ENCODE data around the gene STUM.

Gene STUM

GRCh38 chr1:226646026-226646869, 97.7 kb downstream of the STUM start:
- H3K4me3 ChIP-seq (ENCODE audit: insufficient read depth, low read length, poor library complexity, severe bottlenecking): no peak overlapping the region
- H3K27me3 ChIP-seq (ENCODE audit: low read length): no peaks in the 10 kb centered on the region
- no peaks in the 10 kb centered on the region for H3K36me3 ChIP-seq (ENCODE audit: low read length)
- H3K4me2 ChIP-seq (ENCODE audit: low read depth, low read length, poor library complexity, severe bottlenecking): no peak overlapping the region
- TF ChIP-seq CTCF (IDR thresholded peaks at IDR 0.05; ENCODE audit: insufficient read depth, low read length, poor library complexity, severe bottlenecking) (no peak), EZH2phosphoT487 (conservative IDR thresholded peaks at IDR 0.05; ENCODE audit: low read length) (no peak)
- H2AFZ ChIP-seq (ENCODE audit: low read depth, low read length, severe bottlenecking): no peak overlapping the region
- H4K20me1 ChIP-seq (ENCODE audit: low read depth, low read length): no peaks in the 10 kb centered on the region
- H3K9me2 ChIP-seq (replicated peaks; ENCODE audit: insufficient read depth, low read length): no peaks in the 10 kb centered on the region
- H3K79me2 ChIP-seq (ENCODE audit: insufficient read depth, low read length): no peaks in the 10 kb centered on the region
- H3K9me3 ChIP-seq (ENCODE audit: insufficient read depth, low read length): no peaks in the 10 kb centered on the region
- peaks cover 13% of the 10 kb centered on the region for H3F3A ChIP-seq (ENCODE audit: insufficient read depth)
- H3K9ac ChIP-seq (ENCODE audit: low read length): no peak overlapping the region
- no peak overlapping the region for H3K27ac ChIP-seq (ENCODE audit: low read depth, low read length)

- Histone ChIP-seq H3K4me3 (ENCODE audit: insufficient read depth, low read length, poor library complexity, severe bottlenecking) (no peak overlapping the region), H3K9me3 (ENCODE audit: insufficient read depth, low read length) (no peaks in the 10 kb centered on the region), H3K79me2 (ENCODE audit: insufficient read depth, low read length) (no peaks in the 10 kb centered on the region), H3K27ac (ENCODE audit: low read depth, low read length) (no peak overlapping the region), H3K9ac (ENCODE audit: low read length) (no peak overlapping the region), H3K9me2 (replicated peaks; ENCODE audit: insufficient read depth, low read length) (no peaks in the 10 kb centered on the region), H3K36me3 (ENCODE audit: low read length) (no peaks in the 10 kb centered on the region), H3K4me2 (ENCODE audit: low read depth, low read length, poor library complexity, severe bottlenecking) (no peak overlapping the region), H2AFZ (ENCODE audit: low read depth, low read length, severe bottlenecking) (no peak overlapping the region), H3K27me3 (ENCODE audit: low read length) (no peaks in the 10 kb centered on the region), H4K20me1 (ENCODE audit: low read depth, low read length) (no peaks in the 10 kb centered on the region), H3F3A (ENCODE audit: insufficient read depth) (peaks cover 13% of the 10 kb centered on the region)
- TF ChIP-seq CTCF (IDR thresholded peaks at IDR 0.05; ENCODE audit: insufficient read depth, low read length, poor library complexity, severe bottlenecking): no peak
- no peak for TF ChIP-seq EZH2phosphoT487 (conservative IDR thresholded peaks at IDR 0.05; ENCODE audit: low read length)
Observed at GRCh38 chr1:226646870-226647449, 98.4 kb downstream of the STUM start.

- Histone ChIP-seq H3K4me3 (ENCODE audit: insufficient read depth, low read length, poor library complexity, severe bottlenecking) (no peak overlapping the region), H3K4me2 (ENCODE audit: low read depth, low read length, poor library complexity, severe bottlenecking) (no peak overlapping the region), H3K9me2 (replicated peaks; ENCODE audit: insufficient read depth, low read length) (no peaks in the 10 kb centered on the region), H2AFZ (ENCODE audit: low read depth, low read length, severe bottlenecking) (no peak overlapping the region), H3K9me3 (ENCODE audit: insufficient read depth, low read length) (no peaks in the 10 kb centered on the region), H3K36me3 (ENCODE audit: low read length) (no peaks in the 10 kb centered on the region), H4K20me1 (ENCODE audit: low read depth, low read length) (no peaks in the 10 kb centered on the region), H3K27me3 (ENCODE audit: low read length) (no peaks in the 10 kb centered on the region), H3K9ac (ENCODE audit: low read length) (no peak overlapping the region), H3K27ac (ENCODE audit: low read depth, low read length) (no peak overlapping the region), H3F3A (ENCODE audit: insufficient read depth) (peaks cover 13% of the 10 kb centered on the region), H3K79me2 (ENCODE audit: insufficient read depth, low read length) (no peaks in the 10 kb centered on the region)
- TF ChIP-seq EZH2phosphoT487 (conservative IDR thresholded peaks at IDR 0.05; ENCODE audit: low read length): no peak
- no peak for TF ChIP-seq CTCF (IDR thresholded peaks at IDR 0.05; ENCODE audit: insufficient read depth, low read length, poor library complexity, severe bottlenecking)
Observed at GRCh38 chr1:226647719-226648118, 99.2 kb downstream of the STUM start.

Measured in SU-DHL-6 (cell line).